MM.1S (cell line): ENCODE measurements around the gene MAD1L1.

ENCODE experiments used
- EZH2 ChIP-seq: fragments of 300-600 bp; sonication (generic); optimal IDR thresholded peaks from 2 replicates; pipeline ENCODE3; 2017; ENCODE audit warnings: low read depth, mild to moderate bottlenecking, antibody characterized with exemption, low read length, mixed read lengths
- EZH2phosphoT487 ChIP-seq: fragments of 300-600 bp; sonication (generic); IDR thresholded peaks from 2 replicates; pipeline ENCODE4 v1.6.1; 2018; ENCODE audit warnings: antibody characterized with exemption, low read length
- TF ChIP-seq, protein P1 (sequence below): fragments of 300-600 bp; sonication (generic); IDR thresholded peaks from 2 replicates; pipeline ENCODE4 v1.5.1; 2016; ENCODE audit warnings: antibody characterized with exemption, low read length, mixed read lengths

GRCh38 chr7:2162959-2163358 lies 69.8 kb downstream of the MAD1L1 start:
- TF ChIP-seq, protein P1, sequence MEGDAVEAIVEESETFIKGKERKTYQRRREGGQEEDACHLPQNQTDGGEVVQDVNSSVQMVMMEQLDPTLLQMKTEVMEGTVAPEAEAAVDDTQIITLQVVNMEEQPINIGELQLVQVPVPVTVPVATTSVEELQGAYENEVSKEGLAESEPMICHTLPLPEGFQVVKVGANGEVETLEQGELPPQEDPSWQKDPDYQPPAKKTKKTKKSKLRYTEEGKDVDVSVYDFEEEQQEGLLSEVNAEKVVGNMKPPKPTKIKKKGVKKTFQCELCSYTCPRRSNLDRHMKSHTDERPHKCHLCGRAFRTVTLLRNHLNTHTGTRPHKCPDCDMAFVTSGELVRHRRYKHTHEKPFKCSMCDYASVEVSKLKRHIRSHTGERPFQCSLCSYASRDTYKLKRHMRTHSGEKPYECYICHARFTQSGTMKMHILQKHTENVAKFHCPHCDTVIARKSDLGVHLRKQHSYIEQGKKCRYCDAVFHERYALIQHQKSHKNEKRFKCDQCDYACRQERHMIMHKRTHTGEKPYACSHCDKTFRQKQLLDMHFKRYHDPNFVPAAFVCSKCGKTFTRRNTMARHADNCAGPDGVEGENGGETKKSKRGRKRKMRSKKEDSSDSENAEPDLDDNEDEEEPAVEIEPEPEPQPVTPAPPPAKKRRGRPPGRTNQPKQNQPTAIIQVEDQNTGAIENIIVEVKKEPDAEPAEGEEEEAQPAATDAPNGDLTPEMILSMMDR: no peak
- TF ChIP-seq EZH2: no peak
- no peak for TF ChIP-seq EZH2phosphoT487
